ENCODE results near the gene MYG1. TPM values are rescaled to one million over a fixed set of nuclear protein-coding genes. Genes with fewer than 3 reads are reported as not detected.
A peak's percentile ranks its signal among the peaks of the same experiment; 100 is the strongest.

MYG1 gene
- total RNA-seq, 1 experiment from 2014 or later = 91.8 TPM

DNA sequence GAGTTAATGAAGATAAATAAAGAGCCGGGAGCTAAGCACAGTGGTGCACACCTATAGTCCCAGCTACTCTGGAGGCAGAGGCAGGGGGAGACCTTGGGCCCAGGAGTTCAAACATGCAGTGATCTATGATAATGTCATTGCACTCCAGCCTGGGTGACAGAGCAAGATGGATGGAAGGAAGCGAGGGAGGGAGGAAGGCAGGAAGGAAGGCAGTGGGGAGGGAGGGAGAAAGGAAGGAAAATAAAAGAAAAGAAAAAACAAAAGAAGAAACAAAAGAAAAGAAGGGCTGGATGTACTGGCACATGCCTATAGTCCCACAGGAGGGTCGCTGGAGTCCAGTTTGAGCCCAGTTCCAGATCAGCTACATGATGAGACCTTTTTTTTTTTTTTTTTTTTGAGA is 55.6 kb downstream of the MYG1 start:
- Mint-ChIP-seq H3K4me1 (peaks cover 5 to 6% of the 10 kb centered on the region in 2 experiments; a peak in 3 of 4 replicates), H3K27me3 (ENCODE audit: low read depth) (no peaks in the 10 kb centered on the region; the same call in none of the 2 replicates), H3K36me3 (ENCODE audit: insufficient read depth in 1 of 3, low read depth in 3 of 3) (no peaks in the 10 kb centered on the region), H3K4me3 (no peak overlapping the region), H3K27ac (0 out of 7 replicates have a peak overlapping the region, but pooled peaks of 1 of the 3 experiments have one; percentile 7), H3K9me3 (no peaks in the 10 kb centered on the region; a peak in 1 of 5 replicates)
- Histone ChIP-seq H2AK5ac (ENCODE audit: insufficient read length, low read length) (no peak overlapping the region), H4K8ac (replicated peaks; ENCODE audit: insufficient read length, low read depth, low read length) (no peak overlapping the region), H4K5ac (ENCODE audit: insufficient read length, low read depth, low read length) (no peak overlapping the region), H3T11ph (ENCODE audit: low read length) (no peak overlapping the region), H3K4ac (ENCODE audit: low read depth, low read length) (no peak overlapping the region), H2AFZ (ENCODE audit: low read length) (no peak overlapping the region), H3K27ac (ENCODE audit: insufficient read length, low read depth, low read length) (no peak overlapping the region), H3K23ac (ENCODE audit: insufficient read length, low read depth, low read length) (no peak overlapping the region), H2BK12ac (ENCODE audit: insufficient read length, low read depth, low read length) (no peak overlapping the region), H2BK120ac (ENCODE audit: low read depth, low read length, poor library complexity, severe bottlenecking) (no peak overlapping the region), H2BK5ac (ENCODE audit: insufficient read length, low read length) (no peak overlapping the region), H3K18ac (ENCODE audit: insufficient read length, low read depth, low read length) (no peak overlapping the region), H3K56ac (ENCODE audit: insufficient read length, low read depth, low read length) (no peak overlapping the region), H3K9ac (ENCODE audit: extremely low read depth, insufficient read length, low read length) (no peak overlapping the region), H3K4me2 (ENCODE audit: insufficient read depth, insufficient read length, low read length) (no peak overlapping the region), H3K79me1 (ENCODE audit: insufficient read depth, low read depth, low read length, poor library complexity, severe bottlenecking) (no peaks in the 10 kb centered on the region), H2BK15ac (ENCODE audit: low read depth, low read length) (no peak overlapping the region), H3K79me2 (ENCODE audit: insufficient read depth, low read length) (no peaks in the 10 kb centered on the region), H3K14ac (ENCODE audit: insufficient read depth, low read length) (no peak overlapping the region), H3K27me3 (ENCODE audit: insufficient read depth, low read length) (no peaks in the 10 kb centered on the region), H2BK20ac (ENCODE audit: low read depth, low read length, poor library complexity, severe bottlenecking) (no peak overlapping the region), H4K20me1 (ENCODE audit: control insufficient read depth, insufficient read depth, insufficient read length) (no peaks in the 10 kb centered on the region), H3K9me3 (ENCODE audit: control insufficient read depth, low read depth, low read length) (no peaks in the 10 kb centered on the region), H4K91ac (ENCODE audit: insufficient read length, low read depth, low read length) (no peak overlapping the region), H3K23me2 (ENCODE audit: insufficient read length, low read depth, low read length, poor library complexity, severe bottlenecking) (no peaks in the 10 kb centered on the region), H3K4me1 (ENCODE audit: insufficient read depth, low read length) (no peaks in the 10 kb centered on the region)
- TF ChIP-seq, protein P1, sequence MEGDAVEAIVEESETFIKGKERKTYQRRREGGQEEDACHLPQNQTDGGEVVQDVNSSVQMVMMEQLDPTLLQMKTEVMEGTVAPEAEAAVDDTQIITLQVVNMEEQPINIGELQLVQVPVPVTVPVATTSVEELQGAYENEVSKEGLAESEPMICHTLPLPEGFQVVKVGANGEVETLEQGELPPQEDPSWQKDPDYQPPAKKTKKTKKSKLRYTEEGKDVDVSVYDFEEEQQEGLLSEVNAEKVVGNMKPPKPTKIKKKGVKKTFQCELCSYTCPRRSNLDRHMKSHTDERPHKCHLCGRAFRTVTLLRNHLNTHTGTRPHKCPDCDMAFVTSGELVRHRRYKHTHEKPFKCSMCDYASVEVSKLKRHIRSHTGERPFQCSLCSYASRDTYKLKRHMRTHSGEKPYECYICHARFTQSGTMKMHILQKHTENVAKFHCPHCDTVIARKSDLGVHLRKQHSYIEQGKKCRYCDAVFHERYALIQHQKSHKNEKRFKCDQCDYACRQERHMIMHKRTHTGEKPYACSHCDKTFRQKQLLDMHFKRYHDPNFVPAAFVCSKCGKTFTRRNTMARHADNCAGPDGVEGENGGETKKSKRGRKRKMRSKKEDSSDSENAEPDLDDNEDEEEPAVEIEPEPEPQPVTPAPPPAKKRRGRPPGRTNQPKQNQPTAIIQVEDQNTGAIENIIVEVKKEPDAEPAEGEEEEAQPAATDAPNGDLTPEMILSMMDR (conservative IDR thresholded peaks at IDR 0.05) = no peak
- WGBS (ENCODE audit: extremely low coverage, insufficient read length, low lambda C conversion rate) = no CpG with 5 or more reads among the region's 3 CpGs
- DNase-seq = no peak

Other genes starting within 250 kb of the MYG1 start
- gene TNS2, start 249.6 kb upstream of the MYG1 start, total RNA-seq (2021) = 3.6 and 4.5 TPM in 2 replicates
- gene SPRYD3, start 220.3 kb upstream of the MYG1 start, total RNA-seq (2021) = 5.8 and 6.5 TPM in 2 replicates
- gene IGFBP6, start 202.0 kb upstream of the MYG1 start, total RNA-seq (2021) = 4.2 and 5.7 TPM in 2 replicates
- not detected in 2 replicates for gene SOAT2, start 196.2 kb upstream of the MYG1 start, total RNA-seq (2021)
- 41.2 and 47.2 TPM in 2 replicates for gene ZNF740, start 119.0 kb upstream of the MYG1 start, total RNA-seq (2021)
- 7.4 and 7.7 TPM in 2 replicates for gene CSAD, start 118.8 kb upstream of the MYG1 start, total RNA-seq (2021)
- gene ITGB7, start 92.4 kb upstream of the MYG1 start, total RNA-seq (2021) = 0.26 and 0.39 TPM in 2 replicates
- gene RARG, start 67.5 kb upstream of the MYG1 start, total RNA-seq (2021) = 42.6 and 43.7 TPM in 2 replicates
- 43.2 and 43.3 TPM in 2 replicates for gene ESPL1, start 31.4 kb upstream of the MYG1 start, total RNA-seq (2021)
- 285 and 292 TPM in 2 replicates for gene PFDN5, start 4.2 kb upstream of the MYG1 start, total RNA-seq (2021)
- gene AAAS, start 21.9 kb downstream of the MYG1 start, total RNA-seq (2021) = 83.9 and 85.8 TPM in 2 replicates
- gene SP7, start 36.7 kb downstream of the MYG1 start, total RNA-seq (2021) = not detected in 2 replicates
- gene SP1, start 80.5 kb downstream of the MYG1 start, total RNA-seq (2021) = 76.4 and 76.8 TPM in 2 replicates
- gene AMHR2, start 124.2 kb downstream of the MYG1 start, total RNA-seq (2021) = not detected in 2 replicates
- 144 and 147 TPM in 2 replicates for gene PRR13, start 142.0 kb downstream of the MYG1 start, total RNA-seq (2021)
- 1,184 and 1,207 TPM in 2 replicates for gene PCBP2, start 152.4 kb downstream of the MYG1 start, total RNA-seq (2021)
- gene MAP3K12, start 199.8 kb downstream of the MYG1 start, total RNA-seq (2021) = 22.3 and 26.6 TPM in 2 replicates
- gene TARBP2, start 201.6 kb downstream of the MYG1 start, total RNA-seq (2021) = 79.2 and 80.1 TPM in 2 replicates
- not detected in 2 replicates for gene NPFF, start 207.8 kb downstream of the MYG1 start, total RNA-seq (2021)

Measured in H9 (cell line).